Measurements from ENCODE around the gene CRYL1. TPM values are rescaled to one million over a fixed set of nuclear protein-coding genes. Genes with fewer than 3 reads are reported as not detected.

Gene CRYL1
- total and polyA plus RNA-seq, 4 donors, result 14.1 to 24.1 (median 22.1) TPM

GRCh38 chr13:20451397-20451796 lies 74.3 kb downstream of the CRYL1 start:
- DNase-seq, result no peak
- H3K27me3 ChIP-seq (ENCODE audit: control insufficient read depth in 3 of 3, insufficient read depth in 3 of 3, low read length in 2 of 3), result no peaks in the 10 kb centered on the region
- no peak for ATAC-seq (ENCODE audit: insufficient read depth, low FRiP score)
- no peak overlapping the region for H3K9ac ChIP-seq (ENCODE audit: insufficient read depth in 1 of 2, low read length in 2 of 2)
- TF ChIP-seq, protein P1, sequence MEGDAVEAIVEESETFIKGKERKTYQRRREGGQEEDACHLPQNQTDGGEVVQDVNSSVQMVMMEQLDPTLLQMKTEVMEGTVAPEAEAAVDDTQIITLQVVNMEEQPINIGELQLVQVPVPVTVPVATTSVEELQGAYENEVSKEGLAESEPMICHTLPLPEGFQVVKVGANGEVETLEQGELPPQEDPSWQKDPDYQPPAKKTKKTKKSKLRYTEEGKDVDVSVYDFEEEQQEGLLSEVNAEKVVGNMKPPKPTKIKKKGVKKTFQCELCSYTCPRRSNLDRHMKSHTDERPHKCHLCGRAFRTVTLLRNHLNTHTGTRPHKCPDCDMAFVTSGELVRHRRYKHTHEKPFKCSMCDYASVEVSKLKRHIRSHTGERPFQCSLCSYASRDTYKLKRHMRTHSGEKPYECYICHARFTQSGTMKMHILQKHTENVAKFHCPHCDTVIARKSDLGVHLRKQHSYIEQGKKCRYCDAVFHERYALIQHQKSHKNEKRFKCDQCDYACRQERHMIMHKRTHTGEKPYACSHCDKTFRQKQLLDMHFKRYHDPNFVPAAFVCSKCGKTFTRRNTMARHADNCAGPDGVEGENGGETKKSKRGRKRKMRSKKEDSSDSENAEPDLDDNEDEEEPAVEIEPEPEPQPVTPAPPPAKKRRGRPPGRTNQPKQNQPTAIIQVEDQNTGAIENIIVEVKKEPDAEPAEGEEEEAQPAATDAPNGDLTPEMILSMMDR (IDR thresholded peaks at IDR 0.05; ENCODE audit: control extremely low read depth, extremely low read depth), result no peak
- no peak overlapping the region for H3K4me3 ChIP-seq
- H3K9me3 ChIP-seq (ENCODE audit: control insufficient read depth in 4 of 4, insufficient read depth in 3 of 4, low read length in 3 of 4), result peaks cover 0 to 6% (median 0%) of the 10 kb centered on the region in 4 donors
- H3K4me1 ChIP-seq (ENCODE audit: control insufficient read depth in 5 of 5, insufficient read depth in 5 of 5, low read length in 5 of 5), result no peaks in the 10 kb centered on the region
- H3K36me3 ChIP-seq (ENCODE audit: control insufficient read depth in 4 of 4, insufficient read depth in 4 of 4, low read length in 4 of 4), result no peaks in the 10 kb centered on the region
- H3K27ac ChIP-seq (ENCODE audit: low read depth in 1 of 2, low read length in 1 of 2), result no peak overlapping the region

DNA sequence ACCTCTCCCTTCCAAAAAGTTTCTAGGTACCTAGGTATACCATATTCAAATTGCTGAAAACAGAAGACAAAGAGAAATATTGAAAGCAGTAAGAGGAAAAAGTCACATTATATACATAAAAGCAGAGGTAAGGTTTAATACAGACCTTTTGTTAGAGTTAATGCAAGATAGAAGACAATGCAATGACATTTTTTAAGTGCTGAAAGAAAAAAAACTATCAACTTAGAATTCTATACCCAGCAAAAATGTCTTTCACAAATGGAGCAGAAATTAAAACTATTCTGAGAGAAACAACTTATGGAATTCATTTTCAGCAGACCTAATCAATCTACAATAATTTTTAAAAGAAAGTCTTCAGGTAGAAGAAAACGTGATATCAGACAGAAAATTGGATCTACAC lies 77.2 kb downstream of the CRYL1 start:
- ATAC-seq (ENCODE audit: insufficient read depth, low FRiP score) (no peak), DNase-seq (no peak)
- H3K27ac ChIP-seq (ENCODE audit: low read depth in 1 of 2, low read length in 1 of 2), result no peak overlapping the region
- no peak overlapping the region for H3K9ac ChIP-seq (ENCODE audit: insufficient read depth in 1 of 2, low read length in 2 of 2)
- no peaks in the 10 kb centered on the region for H3K4me1 ChIP-seq (ENCODE audit: control insufficient read depth in 5 of 5, insufficient read depth in 5 of 5, low read length in 5 of 5)
- no peaks in the 10 kb centered on the region for H3K27me3 ChIP-seq (ENCODE audit: control insufficient read depth in 3 of 3, insufficient read depth in 3 of 3, low read length in 2 of 3)
- 91 to 97% methylated on average over 1 of the region's 1 CpG for WGBS, 2 donors
- H3K4me3 ChIP-seq, result no peak overlapping the region
- TF ChIP-seq, protein P1 (IDR thresholded peaks at IDR 0.05; ENCODE audit: control extremely low read depth, extremely low read depth), result no peak
- H3K9me3 ChIP-seq (ENCODE audit: control insufficient read depth in 4 of 4, insufficient read depth in 3 of 4, low read length in 3 of 4), result peaks cover 0 to 9% (median 2%) of the 10 kb centered on the region in 4 donors
- H3K36me3 ChIP-seq (ENCODE audit: control insufficient read depth in 4 of 4, insufficient read depth in 4 of 4, low read length in 4 of 4), result no peaks in the 10 kb centered on the region

- ATAC-seq (ENCODE audit: insufficient read depth, low FRiP score) (no peak), DNase-seq (no peak)
- Histone ChIP-seq H3K4me3 (no peak overlapping the region), H3K4me1 (ENCODE audit: control insufficient read depth in 5 of 5, insufficient read depth in 5 of 5, low read length in 5 of 5) (no peaks in the 10 kb centered on the region), H3K27me3 (ENCODE audit: control insufficient read depth in 3 of 3, insufficient read depth in 3 of 3, low read length in 2 of 3) (no peaks in the 10 kb centered on the region), H3K9ac (ENCODE audit: insufficient read depth in 1 of 2, low read length in 2 of 2) (no peak overlapping the region), H3K9me3 (ENCODE audit: control insufficient read depth in 4 of 4, insufficient read depth in 3 of 4, low read length in 3 of 4) (peaks cover 0 to 9% (median 2%) of the 10 kb centered on the region in 4 donors), H3K36me3 (ENCODE audit: control insufficient read depth in 4 of 4, insufficient read depth in 4 of 4, low read length in 4 of 4) (no peaks in the 10 kb centered on the region), H3K27ac (ENCODE audit: low read depth in 1 of 2, low read length in 1 of 2) (no peak overlapping the region)
- TF ChIP-seq, protein P1 (IDR thresholded peaks at IDR 0.05; ENCODE audit: control extremely low read depth, extremely low read depth), result no peak
Observed at GRCh38 chr13:20446900-20447299, 78.8 kb downstream of the CRYL1 start.

- 71 to 91% methylated on average over 1 of the region's 1 CpG for WGBS, 2 donors
- no peaks in the 10 kb centered on the region for H3K4me1 ChIP-seq (ENCODE audit: control insufficient read depth in 5 of 5, insufficient read depth in 5 of 5, low read length in 5 of 5)
- H3K36me3 ChIP-seq (ENCODE audit: control insufficient read depth in 4 of 4, insufficient read depth in 4 of 4, low read length in 4 of 4), result no peaks in the 10 kb centered on the region
- TF ChIP-seq, protein P1 (IDR thresholded peaks at IDR 0.05; ENCODE audit: control extremely low read depth, extremely low read depth), result no peak
- peaks cover 0 to 9% (median 2%) of the 10 kb centered on the region in 4 donors for H3K9me3 ChIP-seq (ENCODE audit: control insufficient read depth in 4 of 4, insufficient read depth in 3 of 4, low read length in 3 of 4)
- H3K27me3 ChIP-seq (ENCODE audit: control insufficient read depth in 3 of 3, insufficient read depth in 3 of 3, low read length in 2 of 3), result no peaks in the 10 kb centered on the region
- ATAC-seq (ENCODE audit: insufficient read depth, low FRiP score) (no peak), DNase-seq (no peak)
- no peak overlapping the region for H3K9ac ChIP-seq (ENCODE audit: insufficient read depth in 1 of 2, low read length in 2 of 2)
- H3K27ac ChIP-seq (ENCODE audit: low read depth in 1 of 2, low read length in 1 of 2), result peak overlapping the region in 1 of 2 donors; percentile 33
- no peak overlapping the region for H3K4me3 ChIP-seq
Observed at GRCh38 chr13:20446405-20446804, 79.3 kb downstream of the CRYL1 start.
